ENCODE results near the gene AGAP1.

DNA sequence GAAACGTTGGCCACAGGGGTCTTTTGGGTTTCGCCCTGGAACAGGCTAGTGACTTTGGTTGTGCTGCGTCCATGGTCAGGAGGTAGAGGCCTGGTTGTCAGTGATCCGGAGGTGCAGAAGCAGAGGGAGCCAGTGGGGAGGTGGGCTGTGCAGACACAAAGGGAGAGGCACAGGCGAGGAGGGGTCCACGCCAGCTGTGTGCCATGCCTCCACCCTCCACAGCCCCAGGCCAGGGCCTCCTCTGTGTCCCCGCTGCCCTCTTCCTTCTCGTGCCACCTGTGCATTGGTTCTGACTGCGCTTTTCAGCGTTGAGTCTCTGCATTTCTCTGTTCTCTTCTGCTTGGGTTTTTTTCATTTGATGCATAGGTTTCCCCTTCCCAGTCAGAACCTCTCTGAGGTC lies 553.3 kb downstream of the AGAP1 start:
- TF ChIP-seq, protein P1, sequence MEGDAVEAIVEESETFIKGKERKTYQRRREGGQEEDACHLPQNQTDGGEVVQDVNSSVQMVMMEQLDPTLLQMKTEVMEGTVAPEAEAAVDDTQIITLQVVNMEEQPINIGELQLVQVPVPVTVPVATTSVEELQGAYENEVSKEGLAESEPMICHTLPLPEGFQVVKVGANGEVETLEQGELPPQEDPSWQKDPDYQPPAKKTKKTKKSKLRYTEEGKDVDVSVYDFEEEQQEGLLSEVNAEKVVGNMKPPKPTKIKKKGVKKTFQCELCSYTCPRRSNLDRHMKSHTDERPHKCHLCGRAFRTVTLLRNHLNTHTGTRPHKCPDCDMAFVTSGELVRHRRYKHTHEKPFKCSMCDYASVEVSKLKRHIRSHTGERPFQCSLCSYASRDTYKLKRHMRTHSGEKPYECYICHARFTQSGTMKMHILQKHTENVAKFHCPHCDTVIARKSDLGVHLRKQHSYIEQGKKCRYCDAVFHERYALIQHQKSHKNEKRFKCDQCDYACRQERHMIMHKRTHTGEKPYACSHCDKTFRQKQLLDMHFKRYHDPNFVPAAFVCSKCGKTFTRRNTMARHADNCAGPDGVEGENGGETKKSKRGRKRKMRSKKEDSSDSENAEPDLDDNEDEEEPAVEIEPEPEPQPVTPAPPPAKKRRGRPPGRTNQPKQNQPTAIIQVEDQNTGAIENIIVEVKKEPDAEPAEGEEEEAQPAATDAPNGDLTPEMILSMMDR (IDR thresholded peaks at IDR 0.05): no peak
- TF ChIP-seq POLR2A (IDR thresholded peaks at IDR 0.05): no peak
- no peak for TF ChIP-seq POLR2AphosphoS5 (IDR thresholded peaks at IDR 0.05; ENCODE audit: insufficient read depth in 1 of 2, low read depth in 1 of 2)

All from vagina (tissue), 2 donors.